HepG2 (cell line): ENCODE data around the gene GPR176.

Experiments
- AHR ChIP-seq: IDR thresholded peaks from 2 replicates; pipeline ENCODE4 v1.6.1; 2018; ENCODE audit warnings: missing genetic modification reagents, missing compliant biosample characterization
- EZH2 ChIP-seq: conservative IDR thresholded peaks from 2 replicates; pipeline ENCODE4 v1.6.1; 2012; ENCODE audit warnings: mild to moderate bottlenecking, low read depth, low read length, moderate library complexity
- FOXA1 ChIP-seq, 2 experiments: fragments of 450-650 bp in 1 of 2; sonication (generic) in 1 of 2; formaldehyde crosslinking in 1 of 2; IDR thresholded peaks; 2 replicates each; pipeline versions ENCODE4 v1.4.0 to v1.6.1; 2016 to 2020; ENCODE audit warnings: missing genetic modification reagents in 1 of 2
- FOXK2 ChIP-seq: fragments of 450-650 bp; IDR thresholded peaks from 2 replicates; pipeline ENCODE4 v1.6.1; 2016
- KDM1A ChIP-seq: IDR thresholded peaks from 2 replicates; pipeline ENCODE4 v1.6.1; 2016; ENCODE audit warnings: missing compliant biosample characterization
- RORA ChIP-seq: sonication (generic); formaldehyde crosslinking; IDR thresholded peaks from 2 replicates; pipeline ENCODE4 v1.5.0; 2020; ENCODE audit warnings: mild to moderate bottlenecking, missing genetic modification reagents, moderate library complexity
- TOE1 ChIP-seq: sonication (generic); formaldehyde crosslinking; IDR thresholded peaks from 2 replicates; pipeline ENCODE4 v1.4.0; 2020; ENCODE audit warnings: mild to moderate bottlenecking, missing genetic modification reagents
- YY1 ChIP-seq: IDR thresholded peaks from 2 replicates; pipeline ENCODE4 v1.6.1; 2011; ENCODE audit warnings: low read length, low read depth, moderate library complexity, mild to moderate bottlenecking; ENCODE audit not compliant: insufficient read depth, insufficient replicate concordance
- ZNF891 ChIP-seq: sonication (generic); formaldehyde crosslinking; IDR thresholded peaks from 2 replicates; pipeline ENCODE4 v1.5.0; 2020; ENCODE audit warnings: mild to moderate bottlenecking, missing genetic modification reagents
- TF ChIP-seq, protein P1 (sequence below): sonication (generic); formaldehyde crosslinking; IDR thresholded peaks from 2 replicates; pipeline ENCODE4 v1.5.0; 2020; ENCODE audit warnings: mild to moderate bottlenecking, missing genetic modification reagents, moderate library complexity
- TF ChIP-seq, protein P2 (sequence below): sonication (generic); formaldehyde crosslinking; IDR thresholded peaks from 2 replicates; pipeline ENCODE4 v1.9.0; 2021; ENCODE audit warnings: mild to moderate bottlenecking, missing genetic modification reagents
- TF ChIP-seq, protein P3 (sequence below): sonication (generic); formaldehyde crosslinking; IDR thresholded peaks from 2 replicates; pipeline ENCODE4 v1.9.0; 2021; ENCODE audit warnings: missing genetic modification reagents, borderline replicate concordance

DNA sequence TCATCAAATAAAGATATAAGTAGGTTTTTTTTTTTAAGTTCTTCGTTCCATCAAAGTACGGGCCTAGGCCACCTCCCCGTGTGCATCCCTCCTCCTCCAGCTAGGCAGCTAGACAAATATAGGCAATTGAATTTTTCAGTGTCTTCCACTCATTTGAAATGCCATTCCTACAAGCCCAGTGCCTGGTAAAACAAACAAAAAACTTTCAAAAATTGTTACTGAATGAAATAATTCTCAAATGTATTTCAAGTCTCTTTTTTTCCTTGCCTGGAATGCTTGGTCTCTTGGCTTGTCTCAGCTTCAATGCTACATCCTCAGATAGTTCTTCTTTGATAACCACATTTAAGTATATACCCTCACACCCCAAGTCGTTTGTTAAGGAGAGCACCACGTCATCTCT, 17.6 kb upstream of the GPR176 start:
- TF ChIP-seq, protein P1, sequence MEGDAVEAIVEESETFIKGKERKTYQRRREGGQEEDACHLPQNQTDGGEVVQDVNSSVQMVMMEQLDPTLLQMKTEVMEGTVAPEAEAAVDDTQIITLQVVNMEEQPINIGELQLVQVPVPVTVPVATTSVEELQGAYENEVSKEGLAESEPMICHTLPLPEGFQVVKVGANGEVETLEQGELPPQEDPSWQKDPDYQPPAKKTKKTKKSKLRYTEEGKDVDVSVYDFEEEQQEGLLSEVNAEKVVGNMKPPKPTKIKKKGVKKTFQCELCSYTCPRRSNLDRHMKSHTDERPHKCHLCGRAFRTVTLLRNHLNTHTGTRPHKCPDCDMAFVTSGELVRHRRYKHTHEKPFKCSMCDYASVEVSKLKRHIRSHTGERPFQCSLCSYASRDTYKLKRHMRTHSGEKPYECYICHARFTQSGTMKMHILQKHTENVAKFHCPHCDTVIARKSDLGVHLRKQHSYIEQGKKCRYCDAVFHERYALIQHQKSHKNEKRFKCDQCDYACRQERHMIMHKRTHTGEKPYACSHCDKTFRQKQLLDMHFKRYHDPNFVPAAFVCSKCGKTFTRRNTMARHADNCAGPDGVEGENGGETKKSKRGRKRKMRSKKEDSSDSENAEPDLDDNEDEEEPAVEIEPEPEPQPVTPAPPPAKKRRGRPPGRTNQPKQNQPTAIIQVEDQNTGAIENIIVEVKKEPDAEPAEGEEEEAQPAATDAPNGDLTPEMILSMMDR (CRISPR knock-in tag) = no peak
- TF ChIP-seq FOXA1 (IDR thresholded peaks at IDR 0.05) = no peak
- TF ChIP-seq FOXA1 (CRISPR knock-in tag; IDR thresholded peaks at IDR 0.05) = no peak
- no peak for TF ChIP-seq AHR (CRISPR knock-in tag)
- no peak for TF ChIP-seq EZH2
- TF ChIP-seq, protein P2, sequence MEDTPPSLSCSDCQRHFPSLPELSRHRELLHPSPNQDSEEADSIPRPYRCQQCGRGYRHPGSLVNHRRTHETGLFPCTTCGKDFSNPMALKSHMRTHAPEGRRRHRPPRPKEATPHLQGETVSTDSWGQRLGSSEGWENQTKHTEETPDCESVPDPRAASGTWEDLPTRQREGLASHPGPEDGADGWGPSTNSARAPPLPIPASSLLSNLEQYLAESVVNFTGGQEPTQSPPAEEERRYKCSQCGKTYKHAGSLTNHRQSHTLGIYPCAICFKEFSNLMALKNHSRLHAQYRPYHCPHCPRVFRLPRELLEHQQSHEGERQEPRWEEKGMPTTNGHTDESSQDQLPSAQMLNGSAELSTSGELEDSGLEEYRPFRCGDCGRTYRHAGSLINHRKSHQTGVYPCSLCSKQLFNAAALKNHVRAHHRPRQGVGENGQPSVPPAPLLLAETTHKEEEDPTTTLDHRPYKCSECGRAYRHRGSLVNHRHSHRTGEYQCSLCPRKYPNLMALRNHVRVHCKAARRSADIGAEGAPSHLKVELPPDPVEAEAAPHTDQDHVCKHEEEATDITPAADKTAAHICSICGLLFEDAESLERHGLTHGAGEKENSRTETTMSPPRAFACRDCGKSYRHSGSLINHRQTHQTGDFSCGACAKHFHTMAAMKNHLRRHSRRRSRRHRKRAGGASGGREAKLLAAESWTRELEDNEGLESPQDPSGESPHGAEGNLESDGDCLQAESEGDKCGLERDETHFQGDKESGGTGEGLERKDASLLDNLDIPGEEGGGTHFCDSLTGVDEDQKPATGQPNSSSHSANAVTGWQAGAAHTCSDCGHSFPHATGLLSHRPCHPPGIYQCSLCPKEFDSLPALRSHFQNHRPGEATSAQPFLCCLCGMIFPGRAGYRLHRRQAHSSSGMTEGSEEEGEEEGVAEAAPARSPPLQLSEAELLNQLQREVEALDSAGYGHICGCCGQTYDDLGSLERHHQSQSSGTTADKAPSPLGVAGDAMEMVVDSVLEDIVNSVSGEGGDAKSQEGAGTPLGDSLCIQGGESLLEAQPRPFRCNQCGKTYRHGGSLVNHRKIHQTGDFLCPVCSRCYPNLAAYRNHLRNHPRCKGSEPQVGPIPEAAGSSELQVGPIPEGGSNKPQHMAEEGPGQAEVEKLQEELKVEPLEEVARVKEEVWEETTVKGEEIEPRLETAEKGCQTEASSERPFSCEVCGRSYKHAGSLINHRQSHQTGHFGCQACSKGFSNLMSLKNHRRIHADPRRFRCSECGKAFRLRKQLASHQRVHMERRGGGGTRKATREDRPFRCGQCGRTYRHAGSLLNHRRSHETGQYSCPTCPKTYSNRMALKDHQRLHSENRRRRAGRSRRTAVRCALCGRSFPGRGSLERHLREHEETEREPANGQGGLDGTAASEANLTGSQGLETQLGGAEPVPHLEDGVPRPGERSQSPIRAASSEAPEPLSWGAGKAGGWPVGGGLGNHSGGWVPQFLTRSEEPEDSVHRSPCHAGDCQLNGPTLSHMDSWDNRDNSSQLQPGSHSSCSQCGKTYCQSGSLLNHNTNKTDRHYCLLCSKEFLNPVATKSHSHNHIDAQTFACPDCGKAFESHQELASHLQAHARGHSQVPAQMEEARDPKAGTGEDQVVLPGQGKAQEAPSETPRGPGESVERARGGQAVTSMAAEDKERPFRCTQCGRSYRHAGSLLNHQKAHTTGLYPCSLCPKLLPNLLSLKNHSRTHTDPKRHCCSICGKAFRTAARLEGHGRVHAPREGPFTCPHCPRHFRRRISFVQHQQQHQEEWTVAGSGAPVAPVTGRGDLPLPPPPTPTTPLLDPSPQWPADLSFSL (CRISPR knock-in tag) = no peak
- TF ChIP-seq RORA (CRISPR knock-in tag) = no peak
- no peak for TF ChIP-seq TOE1
- TF ChIP-seq, protein P3, sequence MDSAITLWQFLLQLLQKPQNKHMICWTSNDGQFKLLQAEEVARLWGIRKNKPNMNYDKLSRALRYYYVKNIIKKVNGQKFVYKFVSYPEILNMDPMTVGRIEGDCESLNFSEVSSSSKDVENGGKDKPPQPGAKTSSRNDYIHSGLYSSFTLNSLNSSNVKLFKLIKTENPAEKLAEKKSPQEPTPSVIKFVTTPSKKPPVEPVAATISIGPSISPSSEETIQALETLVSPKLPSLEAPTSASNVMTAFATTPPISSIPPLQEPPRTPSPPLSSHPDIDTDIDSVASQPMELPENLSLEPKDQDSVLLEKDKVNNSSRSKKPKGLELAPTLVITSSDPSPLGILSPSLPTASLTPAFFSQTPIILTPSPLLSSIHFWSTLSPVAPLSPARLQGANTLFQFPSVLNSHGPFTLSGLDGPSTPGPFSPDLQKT = no peak
- TF ChIP-seq KDM1A (CRISPR knock-in tag) = no peak
- no peak for TF ChIP-seq YY1
- no peak for TF ChIP-seq FOXK2
- TF ChIP-seq ZNF891 = no peak
